NCI-H460 (cell line): ENCODE results near the gene TOP1. TPM values are rescaled to one million over a fixed set of nuclear protein-coding genes. Genes with fewer than 3 reads are reported as not detected.

ENCODE experiments used
- DNase-seq: peaks from one replicate; pipeline ENCODE4 v3.0.0-alpha.2; 2016; ENCODE audit warnings: low read depth; ENCODE audit errors: extremely low read depth
- total RNA-seq: library from RNA; depleted of rRNA; stranded (reverse); fragments of >200 nt; shearing (Covaris generic); gene quantifications from 2 replicates; pipeline ENCODE4 v1.2.3, GENCODE V29; 2014

Gene TOP1
- total RNA-seq, 1 experiment from 2014 or later, result 41.4 TPM

GRCh38 chr20:41054070-41054846, 25.6 kb downstream of the TOP1 start:
- no peak for DNase-seq

GRCh38 chr20:41054847-41055230, 26.2 kb downstream of the TOP1 start:
- no peak for DNase-seq

GRCh38 chr20:41055679-41056078, 27.1 kb downstream of the TOP1 start:
- no peak for DNase-seq

GRCh38 chr20:41057999-41058673, 29.5 kb downstream of the TOP1 start:
- DNase-seq, result no peak

- DNase-seq, result no peak
Measured at GRCh38 chr20:41058674-41059635, 30.3 kb downstream of the TOP1 start.

GRCh38 chr20:41061155-41061554, 32.5 kb downstream of the TOP1 start:
- DNase-seq, result no peak

- no peak for DNase-seq
Measured at GRCh38 chr20:41063442-41063841, 34.8 kb downstream of the TOP1 start.

- DNase-seq, result no peak
Measured at GRCh38 chr20:41064377-41064776, 35.8 kb downstream of the TOP1 start.

- DNase-seq, result no peak
Measured at GRCh38 chr20:41065716-41066115, 37.1 kb downstream of the TOP1 start.

- DNase-seq, result no peak
Measured at GRCh38 chr20:41068806-41069205, 40.2 kb downstream of the TOP1 start.

- DNase-seq, result no peak
Measured at GRCh38 chr20:41072190-41072863, 43.7 kb downstream of the TOP1 start.

GRCh38 chr20:41072915-41073314, 44.3 kb downstream of the TOP1 start:
- DNase-seq, result no peak

GRCh38 chr20:41074441-41074840, 45.8 kb downstream of the TOP1 start:
- DNase-seq, result no peak

- no peak for DNase-seq
Measured at GRCh38 chr20:41076776-41077175, 48.2 kb downstream of the TOP1 start.

- DNase-seq, result peak; percentile 30
Measured at GRCh38 chr20:41078329-41078728, 49.7 kb downstream of the TOP1 start.

- no peak for DNase-seq
Measured at GRCh38 chr20:41079066-41079465, 50.4 kb downstream of the TOP1 start.

- no peak for DNase-seq
Measured at GRCh38 chr20:41080866-41081265, 52.2 kb downstream of the TOP1 start.

GRCh38 chr20:41081276-41081814, 52.7 kb downstream of the TOP1 start:
- no peak for DNase-seq

GRCh38 chr20:41082306-41082705, 53.7 kb downstream of the TOP1 start:
- DNase-seq, result no peak

- DNase-seq, result no peak
Measured at GRCh38 chr20:41085606-41086005, 57.0 kb downstream of the TOP1 start.
